Posterior cingulate gyrus (tissue), 11 donors: Measurements from ENCODE around the gene FAM200A.
"Not testable (repeated sequence)": the region's sequence is repeated elsewhere in the genome, so short reads cannot be mapped to it uniquely, and the experiment has no call there.

Experiments
- DNase-seq, 10 donors: peaks; one replicate each; pipeline versions ENCODE4 v3.0.0 to v3.0.0-alpha.2; 2020 to 2021; ENCODE audit warnings: mixed read lengths in 3 of 10
- intact Hi-C: fragments of 100-400 bp; cut with DNase I; formaldehyde crosslinking; loops from one replicate; pipeline ENCODE4 v1.15.1; 2023

The FAM200A gene

DNA sequence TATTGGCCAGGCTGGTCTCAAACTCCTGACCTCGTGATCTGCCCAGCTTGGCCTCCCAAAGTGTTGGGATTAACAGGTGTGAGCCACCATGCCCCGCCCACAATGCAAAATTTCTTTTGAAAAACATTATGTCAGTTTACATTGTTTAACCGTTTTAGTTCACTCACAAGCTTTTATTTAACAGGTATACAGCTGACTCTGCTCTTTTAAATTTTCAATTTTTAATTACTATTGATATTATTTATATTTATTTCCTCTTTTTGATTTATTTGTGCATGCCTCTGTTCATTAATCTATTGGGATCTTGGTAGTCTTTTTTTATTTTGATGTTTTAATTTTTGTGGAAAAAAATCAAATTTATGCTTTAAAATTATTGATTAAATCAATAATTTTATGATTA lies 30.5 kb downstream of the FAM200A start:
- intact Hi-C loops, result no loop called here
- no peak for DNase-seq

DNA sequence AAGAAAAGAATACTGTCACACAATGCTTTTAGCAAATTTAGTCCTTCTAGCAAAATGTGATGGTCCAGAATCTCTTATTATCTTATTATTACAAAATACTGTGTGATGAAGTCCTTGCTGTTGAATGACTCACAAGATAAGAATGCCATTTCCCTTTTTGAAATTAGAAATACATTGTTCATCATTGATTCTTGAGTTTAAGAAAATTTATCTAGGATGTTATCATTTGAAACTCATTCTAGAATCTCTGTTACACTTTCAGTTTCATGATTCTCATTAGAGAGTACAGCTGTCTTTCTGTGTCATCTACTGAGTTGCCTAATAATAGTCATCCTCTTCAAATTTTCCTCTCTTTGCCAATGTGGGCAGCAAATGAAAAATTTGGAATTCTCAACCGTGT lies 37.9 kb downstream of the FAM200A start:
- no peak for DNase-seq
- intact Hi-C loops, result no loop called here

DNA sequence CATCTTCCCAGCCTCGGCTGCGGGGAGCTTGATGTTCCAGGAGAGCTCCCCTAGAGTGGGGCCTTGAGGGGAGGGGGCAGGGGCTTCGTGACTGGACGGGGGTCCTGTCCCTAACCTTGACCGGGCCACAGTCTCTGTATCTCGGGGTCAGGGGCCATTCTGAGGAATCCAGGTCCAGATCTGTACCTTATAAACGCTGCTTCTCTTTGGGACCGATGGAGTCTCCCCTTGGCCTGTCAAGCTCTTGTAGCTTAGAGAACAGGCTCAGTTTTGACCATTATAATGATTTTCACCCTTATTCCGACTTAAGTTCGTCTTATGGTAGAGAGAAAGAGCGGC lies 46.6 kb downstream of the FAM200A start:
- intact Hi-C loops, result loop anchor here (2.0 kb wide), 1 partner anchor 48 kb away; the partner anchor contains the start of gene FAM200A
- no peak for DNase-seq

DNA sequence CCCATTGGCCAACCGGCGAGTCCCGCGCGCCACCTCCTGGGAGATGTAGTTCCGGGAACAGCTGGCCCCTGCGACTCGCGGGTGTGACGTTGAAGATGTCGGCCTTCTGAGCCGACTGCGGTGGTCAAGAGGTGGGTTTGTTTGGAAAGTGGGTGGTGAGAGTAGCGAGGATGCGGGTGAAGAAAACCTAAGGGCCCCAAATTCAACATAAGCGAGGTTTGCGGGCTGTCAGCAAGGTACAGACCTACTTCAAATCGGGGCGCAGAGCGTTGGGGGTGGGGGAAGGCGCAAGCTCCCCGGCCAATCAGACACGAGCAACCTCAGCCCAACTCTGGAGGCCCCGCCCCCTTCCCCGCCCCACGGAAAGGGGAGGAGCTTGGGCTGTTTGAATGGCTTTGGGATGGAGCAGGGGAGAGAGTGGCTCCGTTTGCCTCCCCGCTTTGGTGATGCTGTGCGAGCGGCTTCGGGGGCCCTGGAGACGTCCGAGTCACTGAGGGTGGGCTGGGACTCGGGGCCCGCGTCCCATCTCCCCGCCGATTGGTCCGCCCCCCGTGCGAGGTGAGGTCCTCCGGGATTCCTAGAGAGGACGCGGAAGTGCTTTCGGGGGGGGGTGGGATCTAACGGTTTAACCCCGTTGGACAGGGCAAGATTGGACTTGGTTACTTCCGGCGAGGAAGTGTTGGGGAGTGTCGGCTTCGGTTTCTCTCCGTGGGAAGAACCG lies 47.2 kb downstream of the FAM200A start, which contains the start of gene ZKSCAN5:
Gene ZKSCAN5 (plus strand): TSS at position 60 of the 721 bp plus-strand sequence. CDS start 1,383 bp downstream, outside the sequence.
- DNase-seq, result peak; percentile 94 to 100 (median 99)
- intact Hi-C loops, result loop anchor here (1.0 to 2.0 kb wide), 2 partner anchors 32 to 48 kb away; partner anchors contain the start of genes FAM200A and ZNF789

DNA sequence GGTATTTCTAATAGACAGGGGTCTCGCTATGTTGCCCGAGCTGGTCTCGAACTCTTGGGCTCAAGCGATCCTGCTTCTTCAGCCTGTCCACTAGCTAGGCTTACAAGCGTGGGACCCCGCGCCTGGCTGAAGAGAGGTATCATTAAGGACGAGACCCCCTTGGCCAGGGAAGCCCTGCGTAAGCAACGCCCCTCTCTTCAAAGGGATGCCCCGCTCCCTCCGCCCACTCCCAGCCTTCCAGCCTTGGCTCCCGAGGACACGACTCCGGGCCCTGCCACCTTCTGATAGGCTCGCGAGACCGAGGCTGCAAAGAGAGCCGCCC lies 47.7 kb downstream of the FAM200A start:
- DNase-seq, result peak in 4 of 10 donors; percentile 98 to 100 (median 100)
- intact Hi-C loops, result loop anchor here (1.0 to 2.0 kb wide), 2 partner anchors 32 to 49 kb away; partner anchors contain the start of genes FAM200A and ZNF789

DNA sequence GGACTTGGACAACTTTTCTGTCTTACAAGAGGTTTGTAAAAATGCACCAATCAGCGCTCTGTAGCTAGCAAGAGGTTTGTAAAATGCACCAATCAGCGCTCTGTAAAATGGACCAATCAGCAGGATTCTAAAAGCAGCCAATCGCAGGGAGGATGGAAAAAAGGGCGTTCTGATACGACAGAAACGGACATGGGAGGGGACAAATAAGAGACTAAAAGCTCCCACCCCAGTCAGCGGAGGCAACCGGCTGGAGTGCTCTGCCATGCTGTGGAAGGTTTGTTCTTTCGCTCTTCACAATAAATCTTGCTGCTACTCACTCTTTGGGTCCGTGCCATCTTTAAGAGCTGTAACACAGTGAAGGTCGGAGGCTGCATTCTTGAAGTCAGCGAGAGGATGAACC lies 50.7 kb downstream of the FAM200A start:
- intact Hi-C loops, DNase-seq: not testable (repeated sequence)

DNA sequence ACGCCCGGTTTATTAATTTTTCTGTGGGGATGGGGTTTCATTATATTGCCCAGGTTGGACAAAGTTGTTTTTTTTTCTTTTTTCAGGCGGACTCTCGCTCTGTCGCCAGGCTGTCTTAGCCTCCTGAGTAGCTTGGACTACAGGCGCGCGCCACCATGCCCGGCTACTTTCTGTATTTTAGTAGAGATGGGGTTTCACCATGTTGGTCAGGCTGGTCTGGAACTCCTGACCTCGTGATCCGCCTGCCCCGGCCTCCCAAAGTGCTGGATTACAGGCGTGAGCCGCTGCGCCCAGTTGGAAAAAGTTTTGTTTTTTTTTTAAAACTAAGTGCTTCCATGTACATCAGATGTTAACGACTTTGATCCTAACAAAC lies 51.3 kb downstream of the FAM200A start:
- DNase-seq, result peak in 1 of 10 donors; percentile 2
- intact Hi-C loops, result loop anchor here (1.0 kb wide), 1 partner anchor 28 kb away; the partner anchor contains the start of gene ZNF789

DNA sequence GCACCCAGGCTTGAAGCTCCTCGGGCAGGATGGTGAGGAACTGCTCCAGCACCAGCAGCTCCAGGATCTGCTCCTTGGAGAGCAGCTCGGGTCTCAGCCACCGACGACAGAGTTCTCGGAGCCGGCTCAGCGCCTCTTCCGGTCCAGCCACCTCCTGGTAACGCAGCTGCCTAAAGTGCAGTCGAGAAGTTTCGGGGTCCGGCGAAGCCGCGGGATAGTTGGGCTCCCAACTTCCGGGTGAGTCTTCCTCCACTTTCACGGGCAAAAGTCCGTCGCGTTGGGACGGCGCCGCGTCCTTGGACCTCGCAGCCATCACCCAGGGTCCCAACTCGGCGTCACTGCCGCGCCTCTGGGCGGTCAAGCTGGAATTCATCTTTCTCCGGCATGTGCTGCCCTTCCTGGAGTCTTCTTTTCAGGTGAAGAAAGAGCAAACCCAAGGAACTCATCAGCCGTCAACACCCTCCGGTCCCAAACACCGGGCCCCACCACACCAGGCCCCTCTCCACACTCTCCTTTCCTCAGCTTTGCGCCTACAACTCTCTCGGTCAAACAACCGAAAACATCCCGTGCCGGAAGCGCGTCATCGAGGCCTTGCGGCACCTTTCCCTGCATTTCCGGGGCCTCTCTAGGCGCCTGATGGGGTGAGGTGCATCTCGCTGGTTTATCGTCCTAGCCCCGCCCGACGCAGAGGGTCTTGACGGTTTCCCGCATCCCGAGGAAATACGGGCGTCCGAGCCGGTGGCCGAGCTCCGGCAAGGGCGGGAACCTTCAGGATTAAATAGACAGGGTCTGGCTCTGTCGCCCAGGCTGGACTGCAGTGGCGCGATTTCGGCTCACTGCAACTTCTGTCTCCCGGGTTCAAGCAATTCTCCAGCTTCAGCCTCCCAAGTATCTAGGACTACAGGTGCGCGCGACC lies 51.9 kb downstream of the FAM200A start, which contains the start of gene ZNF394:
Gene ZNF394 (minus strand): TSS at position 561 of the 916 bp plus-strand sequence. CDS start 188 bp downstream, at position 373.
- intact Hi-C loops, result loop anchor here (1.0 kb wide), 1 partner anchor 28 kb away; the partner anchor contains the start of gene ZNF789
- DNase-seq, result peak; percentile 86 to 99 (median 93)

DNA sequence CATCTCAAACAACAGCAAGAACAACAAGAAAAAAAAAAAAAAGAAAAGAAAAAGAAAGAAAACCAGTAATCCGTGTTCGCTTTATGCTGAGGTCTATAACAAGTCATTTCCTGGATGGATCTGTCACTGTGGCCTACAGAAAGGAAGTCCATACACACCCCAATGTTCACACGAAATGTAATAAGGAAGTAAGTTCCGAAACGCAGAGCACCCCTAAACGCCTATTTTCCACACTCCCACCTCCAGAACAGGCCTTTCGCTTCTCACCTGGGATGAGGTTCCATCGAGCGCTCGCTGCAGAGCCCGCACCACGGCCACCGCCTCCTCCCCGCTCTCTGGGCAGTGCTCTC lies 52.6 kb downstream of the FAM200A start:
- intact Hi-C loops, result no loop called here
- no peak for DNase-seq

DNA sequence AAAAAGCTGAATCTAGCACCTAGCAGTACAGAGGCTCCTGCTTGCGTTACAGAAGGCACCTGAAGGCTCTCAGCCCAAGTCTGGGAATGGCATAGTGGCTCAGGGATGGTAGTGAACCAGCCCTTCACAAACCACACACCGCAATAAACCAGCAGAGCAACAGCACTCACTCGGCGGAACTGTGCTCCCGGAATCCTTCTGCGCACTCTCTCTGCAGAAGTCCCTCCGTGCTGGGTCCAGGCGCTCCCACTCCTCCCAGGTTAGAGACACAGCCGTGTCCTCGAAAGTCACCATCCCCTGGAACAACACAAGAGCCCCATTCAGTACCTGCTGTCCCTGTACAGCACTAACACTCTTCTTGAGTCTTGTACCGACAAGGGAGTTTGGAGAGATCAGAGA lies 53.4 kb downstream of the FAM200A start:
- intact Hi-C loops, result no loop called here
- peak in 1 of 10 donors; percentile 45 for DNase-seq

DNA sequence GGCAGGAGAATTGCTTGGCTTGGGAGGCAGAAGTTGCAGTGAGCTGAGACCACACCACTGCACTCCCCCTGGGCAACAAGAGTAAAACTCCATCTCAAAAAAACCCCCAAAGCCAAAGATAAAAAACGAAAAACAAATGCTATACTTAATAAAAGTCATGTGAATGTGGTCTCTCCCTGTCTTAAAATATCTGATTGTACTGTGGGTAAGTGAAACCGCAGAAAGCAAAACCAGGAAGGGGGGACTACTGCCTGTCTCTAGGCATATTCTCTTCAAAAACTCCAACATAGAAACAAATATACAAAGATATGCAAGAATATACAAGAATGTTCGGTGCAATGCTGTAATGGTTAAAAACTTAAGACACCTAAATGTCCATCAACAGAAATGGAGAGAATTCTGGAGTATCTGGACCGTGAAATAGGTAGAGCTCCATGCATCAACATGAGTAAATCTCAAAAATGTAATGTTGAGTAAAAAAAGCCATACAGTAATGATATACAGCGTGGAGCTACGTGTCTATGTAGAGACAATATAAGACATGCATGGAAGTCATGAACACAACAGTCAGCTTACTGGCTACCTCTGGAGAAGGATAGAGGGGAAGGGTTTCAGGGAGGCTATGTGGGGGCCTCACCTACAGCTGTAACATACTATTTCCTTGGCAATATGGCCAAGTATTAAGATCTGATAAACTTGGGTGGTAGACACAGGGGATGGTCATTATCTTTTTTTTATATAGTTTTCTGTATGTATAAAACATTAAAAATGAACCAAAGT lies 54.0 kb downstream of the FAM200A start:
- DNase-seq, result peak in 1 of 10 donors; percentile 7
- intact Hi-C loops, result no loop called here
